Activated T-helper 1 cell treated with anti-CD3 and anti-CD28 coated beads, Interleukin-2, amount 50 U/mL, for 16 hours (primary cell): ENCODE measurements around the gene FAM222B.
A peak's percentile ranks its signal among the peaks of the same experiment; 100 is the strongest.
"Not testable (repeated sequence)": the region's sequence is repeated elsewhere in the genome, so short reads cannot be mapped to it uniquely, and the experiment has no call there.

Source experiments
- DNase-seq, 2 donors: peaks; one replicate each; pipeline ENCODE4 v3.0.0-alpha.2; 2020; ENCODE audit warnings: low read depth in 1 of 2, low spot score in 1 of 2

The FAM222B gene

GRCh38 chr17:28841901-28842281 is 699 bp downstream of the FAM222B start:
- no peak for DNase-seq

- no peak for DNase-seq
These were observed 3.4 kb downstream of the FAM222B start for GRCh38 chr17:28839221-28839620.

GRCh38 chr17:28836541-28836940 is 6.0 kb downstream of the FAM222B start:
- not testable (repeated sequence) for DNase-seq

- DNase-seq: no peak
These were observed 8.2 kb downstream of the FAM222B start for GRCh38 chr17:28834420-28834819.

GRCh38 chr17:28828294-28829040 is 14.1 kb downstream of the FAM222B start:
- no peak for DNase-seq

- no peak for DNase-seq
These were observed 14.9 kb downstream of the FAM222B start for GRCh38 chr17:28827672-28828071.

GRCh38 chr17:28819582-28819981 is 23.0 kb downstream of the FAM222B start:
- no peak for DNase-seq

- no peak for DNase-seq
These were observed 23.8 kb downstream of the FAM222B start for GRCh38 chr17:28818819-28819221.

- DNase-seq: no peak
These were observed 26.1 kb downstream of the FAM222B start for GRCh38 chr17:28816540-28816939.

- no peak for DNase-seq
These were observed 29.7 kb downstream of the FAM222B start for GRCh38 chr17:28812748-28813377.

GRCh38 chr17:28812091-28812747 is 30.4 kb downstream of the FAM222B start:
- DNase-seq: peak; percentile 90 to 95

- no peak for DNase-seq
These were observed 30.9 kb downstream of the FAM222B start for GRCh38 chr17:28811651-28812090.

- DNase-seq: no peak
These were observed 32.2 kb downstream of the FAM222B start for GRCh38 chr17:28810437-28810836.

- DNase-seq: no peak
These were observed 34.5 kb downstream of the FAM222B start for GRCh38 chr17:28807925-28808634.

- no peak for DNase-seq
These were observed 46.5 kb downstream of the FAM222B start for GRCh38 chr17:28796062-28796461.

GRCh38 chr17:28794846-28795441 is 47.6 kb downstream of the FAM222B start:
- not testable (repeated sequence) for DNase-seq

- no peak for DNase-seq
These were observed 49.5 kb downstream of the FAM222B start for GRCh38 chr17:28792877-28793661.

- DNase-seq: no peak
These were observed 54.5 kb downstream of the FAM222B start for GRCh38 chr17:28788100-28788499.

GRCh38 chr17:28783161-28783560 is 59.4 kb downstream of the FAM222B start:
- no peak for DNase-seq

GRCh38 chr17:28779601-28780000 is 63.0 kb downstream of the FAM222B start:
- not testable (repeated sequence) for DNase-seq
